ENCODE measurements around the gene KMT5B. TPM values are rescaled to one million over a fixed set of nuclear protein-coding genes. Genes with fewer than 3 reads are reported as not detected.
A peak's percentile ranks its signal among the peaks of the same experiment; 100 is the strongest.

Gene KMT5B
- total and polyA plus RNA-seq, 2 of the 13 experiments (the other 11 are each of a cell fraction or from before 2014, with no cell fraction given), result 17.6 to 23.7 TPM

DNA sequence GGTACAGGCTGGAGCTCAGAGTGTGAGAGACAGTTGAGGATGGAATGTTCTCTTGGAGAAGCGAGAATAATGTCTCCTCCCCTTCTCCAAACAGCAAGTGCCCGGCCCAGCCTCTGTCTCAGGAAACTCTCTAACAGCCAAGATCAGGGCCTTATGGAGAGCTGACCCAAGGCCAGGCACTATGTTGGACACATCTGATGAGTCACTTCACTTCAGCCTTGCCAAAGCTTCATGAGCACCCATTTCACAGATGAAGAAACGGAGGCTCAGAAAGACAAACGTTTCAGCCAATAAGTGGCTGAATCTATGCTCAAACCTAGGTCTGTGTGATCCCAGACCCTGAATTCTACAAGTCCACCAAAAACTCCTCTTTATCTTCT is 69.8 kb downstream of the KMT5B start:
- intact Hi-C loops (cut with micrococcal nuclease; ENCODE audit: unreplicated experiment) (no loop called here), in situ Hi-C loops (cut with HindIII; ENCODE audit: extremely low pct_ligation_motif_present, low pct_unique_long_range_greater_than_20kb) (no loop called here)
- FAIRE-seq, result no peak
- H2AFZ ChIP-seq (ENCODE audit: low read length), result no peak overlapping the region
- H3K9me3 ChIP-seq (ENCODE audit: low read length), result no peaks in the 10 kb centered on the region
- DNase-seq (ENCODE audit: low spot score), result no peak
- H3K79me2 ChIP-seq (ENCODE audit: insufficient read depth, low read length), result no peaks in the 10 kb centered on the region
- ChIA-PET CTCF (ENCODE audit: low intra/inter-chr PET ratio, low total read pairs) (no interaction called here), POLR2A (interaction anchor here (7.7 kb wide), 1 partner anchor 17 kb away, joined by 196 read pairs; no protein-coding TSS in a partner anchor)
- no peaks in the 10 kb centered on the region for H3K36me3 ChIP-seq (replicated peaks in 1 of 2; ENCODE audit: control insufficient read depth in 1 of 2, insufficient read depth in 2 of 2, low read length in 2 of 2)
- WGBS (ENCODE audit: low lambda C conversion rate), result 82% methylated on average over 4 of the region's 4 CpGs
- no peak overlapping the region for H3K4me3 ChIP-seq (replicated peaks in 1 of 3; ENCODE audit: insufficient read depth in 1 of 3, low read depth in 2 of 3, low read length in 3 of 3)
- peaks cover 91% of the 10 kb centered on the region for H3K4me1 ChIP-seq (ENCODE audit: insufficient read depth, low read length)
- H3K27me3 ChIP-seq (ENCODE audit: control insufficient read depth in 1 of 2, insufficient read depth in 2 of 2, low read length in 2 of 2), result no peaks in the 10 kb centered on the region; a peak in 1 of 5 replicates
- H3K27ac ChIP-seq (ENCODE audit: extremely low read length, insufficient read depth, low read length), result no peak overlapping the region
- H4K20me1 ChIP-seq (ENCODE audit: insufficient read depth, low read length), result no peaks in the 10 kb centered on the region
- H3K9ac ChIP-seq (ENCODE audit: insufficient read depth, low read depth, low read length), result no peak overlapping the region
- no TSS peak for BruUV-seq (replicated peaks)
- ATAC-seq, result no peak
- TF ChIP-seq ZMYM3 (CRISPR knock-in tag; IDR thresholded peaks at IDR 0.05), result peak; percentile 31; the same call in 1 of the 2 replicates
- peak; percentile 93 for TF ChIP-seq ZNF629 (CRISPR knock-in tag; conservative IDR thresholded peaks at IDR 0.05)
- no peak for TF ChIP-seq HES4 (CRISPR knock-in tag; IDR thresholded peaks at IDR 0.05; ENCODE audit: borderline replicate concordance)
- peak; percentile 71; the same call in 1 of the 2 replicates for TF ChIP-seq KDM1A (CRISPR knock-in tag; IDR thresholded peaks at IDR 0.05)
- peak; percentile 52; the same call in 1 of the 2 replicates for TF ChIP-seq FOSL2 (CRISPR knock-in tag; IDR thresholded peaks at IDR 0.05)
- H3K4me2 ChIP-seq (ENCODE audit: low read depth, low read length), result no peak overlapping the region

DNA sequence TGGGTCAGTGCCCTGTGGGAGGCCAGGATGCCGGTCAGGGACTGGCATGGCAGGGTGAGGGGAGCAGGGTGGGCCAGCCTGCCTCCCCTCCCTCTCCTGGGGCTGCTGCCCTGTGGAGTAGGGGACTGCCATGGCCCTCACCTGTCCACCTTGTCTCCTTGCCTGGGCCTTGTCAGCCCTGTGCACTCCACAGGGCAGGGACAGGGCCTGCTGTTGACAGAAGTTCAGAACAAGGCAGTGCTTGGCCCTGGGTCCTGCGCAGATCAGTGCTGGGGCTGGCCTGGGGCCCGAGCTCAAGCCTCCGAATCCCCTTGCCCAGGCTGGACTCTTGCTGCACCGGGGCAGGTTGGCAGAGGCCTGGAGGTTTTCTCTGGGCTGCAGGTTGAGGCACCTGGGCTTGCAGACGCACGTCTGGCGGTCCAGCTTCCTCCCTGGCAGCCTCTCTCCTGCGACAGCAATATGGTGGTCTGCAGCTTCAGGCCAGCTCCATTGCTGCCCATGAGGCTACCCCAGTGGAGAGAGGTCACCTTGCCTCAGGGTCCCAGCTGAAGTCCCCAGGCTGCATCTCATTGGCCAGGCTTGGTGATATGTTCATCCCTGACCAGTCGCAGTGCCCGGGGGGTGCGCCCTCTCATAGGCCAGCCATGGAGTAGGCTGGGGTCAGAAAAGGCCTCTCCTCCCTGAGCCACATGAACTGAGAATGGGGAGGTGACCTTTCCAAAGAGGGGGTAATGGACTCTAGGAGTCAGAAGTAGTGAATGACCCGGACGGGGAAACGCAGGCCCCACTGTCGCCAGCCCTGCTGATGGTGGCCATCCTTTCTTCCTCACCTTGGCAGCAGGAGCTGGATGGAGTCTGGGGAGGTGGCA is 70.4 kb downstream of the KMT5B start:
- Histone ChIP-seq H3K36me3 (replicated peaks in 1 of 2; ENCODE audit: control insufficient read depth in 1 of 2, insufficient read depth in 2 of 2, low read length in 2 of 2) (no peaks in the 10 kb centered on the region), H3K4me3 (replicated peaks in 1 of 3; ENCODE audit: insufficient read depth in 1 of 3, low read depth in 2 of 3, low read length in 3 of 3) (no peak overlapping the region), H3K4me2 (ENCODE audit: low read depth, low read length) (no peak overlapping the region), H3K9me3 (ENCODE audit: low read length) (no peaks in the 10 kb centered on the region), H2AFZ (ENCODE audit: low read length) (no peak overlapping the region), H4K20me1 (ENCODE audit: insufficient read depth, low read length) (no peaks in the 10 kb centered on the region), H3K27ac (ENCODE audit: extremely low read length, insufficient read depth, low read length) (peak overlapping the region; percentile 7), H3K27me3 (ENCODE audit: control insufficient read depth in 1 of 2, insufficient read depth in 2 of 2, low read length in 2 of 2) (no peaks in the 10 kb centered on the region; a peak in 1 of 5 replicates), H3K4me1 (ENCODE audit: insufficient read depth, low read length) (peaks cover 91% of the 10 kb centered on the region), H3K9ac (ENCODE audit: insufficient read depth, low read depth, low read length) (no peak overlapping the region), H3K79me2 (ENCODE audit: insufficient read depth, low read length) (no peaks in the 10 kb centered on the region)
- BruUV-seq (replicated peaks), result no TSS peak
- no peak for DNase-seq (ENCODE audit: low spot score)
- 72% methylated on average over 4 of the region's 16 CpGs for WGBS (ENCODE audit: low lambda C conversion rate)
- FAIRE-seq, result no peak
- in situ Hi-C loops (cut with HindIII; ENCODE audit: extremely low pct_ligation_motif_present, low pct_unique_long_range_greater_than_20kb), result no loop called here
- ChIA-PET POLR2A (interaction anchor here (1.0 to 7.7 kb wide), 2 partner anchors 16 to 20 kb away, joined by 3 to 196 read pairs; no protein-coding TSS in a partner anchor), CTCF (ENCODE audit: low intra/inter-chr PET ratio, low total read pairs) (no interaction called here)
- intact Hi-C loops (cut with micrococcal nuclease; ENCODE audit: unreplicated experiment), result no loop called here
- ATAC-seq, result no peak
- TF ChIP-seq MLLT10 (CRISPR knock-in tag; IDR thresholded peaks at IDR 0.05) (no peak), AGO2 (optimal IDR thresholded peaks at IDR 0.05; ENCODE audit: low read depth, low read length) (no peak), FOXO1 (CRISPR knock-in tag; IDR thresholded peaks at IDR 0.05) (no peak)
- TF ChIP-seq, protein P1, sequence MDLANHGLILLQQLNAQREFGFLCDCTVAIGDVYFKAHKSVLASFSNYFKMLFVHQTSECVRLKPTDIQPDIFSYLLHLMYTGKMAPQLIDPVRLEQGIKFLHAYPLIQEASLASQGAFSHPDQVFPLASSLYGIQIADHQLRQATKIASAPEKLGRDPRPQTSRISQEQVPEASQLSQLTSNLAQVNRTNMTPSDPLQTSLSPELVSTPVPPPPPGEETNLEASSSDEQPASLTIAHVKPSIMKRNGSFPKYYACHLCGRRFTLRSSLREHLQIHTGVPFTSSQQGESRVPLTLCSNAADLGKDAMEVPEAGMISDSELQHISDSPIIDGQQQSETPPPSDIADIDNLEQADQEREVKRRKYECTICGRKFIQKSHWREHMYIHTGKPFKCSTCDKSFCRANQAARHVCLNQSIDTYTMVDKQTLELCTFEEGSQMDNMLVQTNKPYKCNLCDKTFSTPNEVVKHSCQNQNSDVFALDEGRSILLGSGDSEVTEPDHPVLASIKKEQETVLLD (CRISPR knock-in tag; IDR thresholded peaks at IDR 0.05; ENCODE audit: low read depth), result no peak
- TF ChIP-seq, protein P2, sequence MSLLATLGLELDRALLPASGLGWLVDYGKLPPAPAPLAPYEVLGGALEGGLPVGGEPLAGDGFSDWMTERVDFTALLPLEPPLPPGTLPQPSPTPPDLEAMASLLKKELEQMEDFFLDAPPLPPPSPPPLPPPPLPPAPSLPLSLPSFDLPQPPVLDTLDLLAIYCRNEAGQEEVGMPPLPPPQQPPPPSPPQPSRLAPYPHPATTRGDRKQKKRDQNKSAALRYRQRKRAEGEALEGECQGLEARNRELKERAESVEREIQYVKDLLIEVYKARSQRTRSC (CRISPR knock-in tag; IDR thresholded peaks at IDR 0.05; ENCODE audit: low read depth), result no peak
- TF ChIP-seq, protein P3, sequence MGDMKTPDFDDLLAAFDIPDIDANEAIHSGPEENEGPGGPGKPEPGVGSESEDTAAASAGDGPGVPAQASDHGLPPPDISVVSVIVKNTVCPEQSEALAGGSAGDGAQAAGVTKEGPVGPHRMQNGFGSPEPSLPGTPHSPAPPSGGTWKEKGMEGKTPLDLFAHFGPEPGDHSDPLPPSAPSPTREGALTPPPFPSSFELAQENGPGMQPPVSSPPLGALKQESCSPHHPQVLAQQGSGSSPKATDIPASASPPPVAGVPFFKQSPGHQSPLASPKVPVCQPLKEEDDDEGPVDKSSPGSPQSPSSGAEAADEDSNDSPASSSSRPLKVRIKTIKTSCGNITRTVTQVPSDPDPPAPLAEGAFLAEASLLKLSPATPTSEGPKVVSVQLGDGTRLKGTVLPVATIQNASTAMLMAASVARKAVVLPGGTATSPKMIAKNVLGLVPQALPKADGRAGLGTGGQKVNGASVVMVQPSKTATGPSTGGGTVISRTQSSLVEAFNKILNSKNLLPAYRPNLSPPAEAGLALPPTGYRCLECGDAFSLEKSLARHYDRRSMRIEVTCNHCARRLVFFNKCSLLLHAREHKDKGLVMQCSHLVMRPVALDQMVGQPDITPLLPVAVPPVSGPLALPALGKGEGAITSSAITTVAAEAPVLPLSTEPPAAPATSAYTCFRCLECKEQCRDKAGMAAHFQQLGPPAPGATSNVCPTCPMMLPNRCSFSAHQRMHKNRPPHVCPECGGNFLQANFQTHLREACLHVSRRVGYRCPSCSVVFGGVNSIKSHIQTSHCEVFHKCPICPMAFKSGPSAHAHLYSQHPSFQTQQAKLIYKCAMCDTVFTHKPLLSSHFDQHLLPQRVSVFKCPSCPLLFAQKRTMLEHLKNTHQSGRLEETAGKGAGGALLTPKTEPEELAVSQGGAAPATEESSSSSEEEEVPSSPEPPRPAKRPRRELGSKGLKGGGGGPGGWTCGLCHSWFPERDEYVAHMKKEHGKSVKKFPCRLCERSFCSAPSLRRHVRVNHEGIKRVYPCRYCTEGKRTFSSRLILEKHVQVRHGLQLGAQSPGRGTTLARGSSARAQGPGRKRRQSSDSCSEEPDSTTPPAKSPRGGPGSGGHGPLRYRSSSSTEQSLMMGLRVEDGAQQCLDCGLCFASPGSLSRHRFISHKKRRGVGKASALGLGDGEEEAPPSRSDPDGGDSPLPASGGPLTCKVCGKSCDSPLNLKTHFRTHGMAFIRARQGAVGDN (CRISPR knock-in tag; IDR thresholded peaks at IDR 0.05), result peak; percentile 31

Data from HepG2 (cell line).